ENCODE results near the gene PDZD11.
"Not testable (repeated sequence)": the region's sequence is repeated elsewhere in the genome, so short reads cannot be mapped to it uniquely, and the experiment has no call there.

PDZD11 gene

GRCh38 chrX:70289793-70290770 lies at the start of gene PDZD11, which contains the start of gene KIF4A:
Gene PDZD11, minus strand, starts transcription at chrX:70289927. Its CDS starts 586 bp downstream, at chrX:70289341.
Gene KIF4A, plus strand, starts transcription at chrX:70290104. Its CDS starts 355 bp downstream, at chrX:70290459.
- peak; percentile 47 for DNase-seq

- no peak for DNase-seq
Observed at GRCh38 chrX:70338290-70338689, 48.6 kb upstream of the PDZD11 start.

GRCh38 chrX:70336767-70337166 lies 47.0 kb upstream of the PDZD11 start:
- no peak for DNase-seq

GRCh38 chrX:70332600-70332999 lies 42.9 kb upstream of the PDZD11 start:
- no peak for DNase-seq

GRCh38 chrX:70331161-70331560 lies 41.4 kb upstream of the PDZD11 start:
- DNase-seq, result no peak

GRCh38 chrX:70324326-70324725 lies 34.6 kb upstream of the PDZD11 start:
- DNase-seq, result no peak

GRCh38 chrX:70323628-70324027 lies 33.9 kb upstream of the PDZD11 start:
- DNase-seq, result not testable (repeated sequence)

- DNase-seq, result no peak
Observed at GRCh38 chrX:70322784-70323183, 33.1 kb upstream of the PDZD11 start.

GRCh38 chrX:70313503-70313902 lies 23.8 kb upstream of the PDZD11 start:
- no peak for DNase-seq

- DNase-seq, result no peak
Observed at GRCh38 chrX:70301716-70302115, 12.0 kb upstream of the PDZD11 start.

GRCh38 chrX:70293621-70294020 lies 3.9 kb upstream of the PDZD11 start:
- no peak for DNase-seq

GRCh38 chrX:70292788-70293187 lies 3.1 kb upstream of the PDZD11 start:
- DNase-seq, result no peak

- no peak for DNase-seq
Observed at GRCh38 chrX:70289168-70289792, 447 bp downstream of the PDZD11 start.

- DNase-seq, result no peak
Observed at GRCh38 chrX:70281951-70282350, 7.8 kb downstream of the PDZD11 start, which contains the start of gene RAB41. Gene RAB41, plus strand, starts transcription at chrX:70282172. Its CDS starts 46 bp downstream, at chrX:70282218.

- DNase-seq, result no peak
Observed at GRCh38 chrX:70280573-70280972, 9.2 kb downstream of the PDZD11 start.

- no peak for DNase-seq
Observed at GRCh38 chrX:70279081-70279480, 10.6 kb downstream of the PDZD11 start.

GRCh38 chrX:70274029-70274428 lies 15.7 kb downstream of the PDZD11 start:
- DNase-seq, result not testable (repeated sequence)

- no peak for DNase-seq
Observed at GRCh38 chrX:70268034-70268433, 21.7 kb downstream of the PDZD11 start, which contains the start of gene ARR3. Gene ARR3, plus strand, starts transcription at chrX:70268334. Its CDS starts 1,052 bp downstream, at chrX:70269386.

GRCh38 chrX:70264784-70265183 lies 24.9 kb downstream of the PDZD11 start:
- no peak for DNase-seq

GRCh38 chrX:70262952-70263567 lies 26.7 kb downstream of the PDZD11 start:
- no peak for DNase-seq

GRCh38 chrX:70260104-70260503 lies 29.6 kb downstream of the PDZD11 start, which contains the start of gene P2RY4:
Gene P2RY4, minus strand, starts transcription at chrX:70260204. Its CDS starts 580 bp downstream, at chrX:70259624.
- DNase-seq, result no peak

GRCh38 chrX:70257423-70258288 lies 32.1 kb downstream of the PDZD11 start:
- DNase-seq, result no peak

Measured in bone marrow (tissue), 2 donors.